ENCODE data around the gene CYB5RL.
A peak's percentile ranks its signal among the peaks of the same experiment; 100 is the strongest.
"Not testable (repeated sequence)": the region's sequence is repeated elsewhere in the genome, so short reads cannot be mapped to it uniquely, and the experiment has no call there.

CYB5RL gene

GRCh38 chr1:54225986-54226559, 26.2 kb upstream of the CYB5RL start:
- DNase-seq (ENCODE audit: low read depth in 2 of 2): no peak

- DNase-seq (ENCODE audit: low read depth in 2 of 2): no peak
These were observed 25.5 kb upstream of the CYB5RL start for GRCh38 chr1:54225378-54225777.

- no peak for DNase-seq (ENCODE audit: low read depth in 2 of 2)
These were observed 24.4 kb upstream of the CYB5RL start for GRCh38 chr1:54224233-54224632.

GRCh38 chr1:54223441-54224202, 23.8 kb upstream of the CYB5RL start:
- DNase-seq (ENCODE audit: low read depth in 2 of 2): no peak

GRCh38 chr1:54222711-54223110, 22.9 kb upstream of the CYB5RL start:
- no peak for DNase-seq (ENCODE audit: low read depth in 2 of 2)

- no peak for DNase-seq (ENCODE audit: low read depth in 2 of 2)
These were observed 22.1 kb upstream of the CYB5RL start for GRCh38 chr1:54221867-54222484.

- DNase-seq (ENCODE audit: low read depth in 2 of 2): no peak
These were observed 21.4 kb upstream of the CYB5RL start for GRCh38 chr1:54221113-54221834.

- DNase-seq (ENCODE audit: low read depth in 2 of 2): no peak
These were observed 20.4 kb upstream of the CYB5RL start for GRCh38 chr1:54220004-54220811.

GRCh38 chr1:54219688-54220003, 19.8 kb upstream of the CYB5RL start:
- no peak for DNase-seq (ENCODE audit: low read depth in 2 of 2)

GRCh38 chr1:54218883-54219687, 19.3 kb upstream of the CYB5RL start:
- no peak for DNase-seq (ENCODE audit: low read depth in 2 of 2)

- no peak for DNase-seq (ENCODE audit: low read depth in 2 of 2)
These were observed 15.7 kb upstream of the CYB5RL start for GRCh38 chr1:54215523-54215922.

- no peak for DNase-seq (ENCODE audit: low read depth in 2 of 2)
These were observed 13.0 kb upstream of the CYB5RL start for GRCh38 chr1:54212872-54213271.

- not testable (repeated sequence) for DNase-seq (ENCODE audit: low read depth in 2 of 2)
These were observed 8.1 kb upstream of the CYB5RL start for GRCh38 chr1:54207896-54208295.

GRCh38 chr1:54207287-54207686, 7.5 kb upstream of the CYB5RL start:
- no peak for DNase-seq (ENCODE audit: low read depth in 2 of 2)

GRCh38 chr1:54204199-54204598, 4.4 kb upstream of the CYB5RL start:
- DNase-seq (ENCODE audit: low read depth in 2 of 2): no peak

GRCh38 chr1:54200519-54200997, 728 bp upstream of the CYB5RL start:
- DNase-seq (ENCODE audit: low read depth in 2 of 2): peak; percentile 12 to 15

- DNase-seq (ENCODE audit: low read depth in 2 of 2): no peak
These were observed 572 bp downstream of the CYB5RL start for GRCh38 chr1:54199151-54199764.

GRCh38 chr1:54193453-54193852, 6.4 kb downstream of the CYB5RL start:
- DNase-seq (ENCODE audit: low read depth in 2 of 2): no peak

- DNase-seq (ENCODE audit: low read depth in 2 of 2): no peak
These were observed 8.3 kb downstream of the CYB5RL start for GRCh38 chr1:54191525-54191924.

- DNase-seq (ENCODE audit: low read depth in 2 of 2): no peak
These were observed 9.3 kb downstream of the CYB5RL start for GRCh38 chr1:54190526-54190925.
